K562 treated with DMSO at 1 percent for 24 hours (cell line): ENCODE results near the gene PXN. TPM values are rescaled to one million over a fixed set of nuclear protein-coding genes. Genes with fewer than 3 reads are reported as not detected.

ENCODE experiments used
- total RNA-seq: library from RNA; unstranded; fragments of 300-600 nt; gene quantifications from 2 replicates; pipeline ENCODE4 v1.2.3, GENCODE V29; 2022; ENCODE audit warnings: low read depth; ENCODE audit not compliant: insufficient read depth

Gene PXN
- 98.4 and 108 TPM in 2 replicates for total RNA-seq

GRCh38 chr12:120265473-120266179 is at the start of gene PXN:
TSS of gene PXN (minus strand) at chr12:120265730. CDS start at chr12:120265629, 101 bp downstream.

DNA sequence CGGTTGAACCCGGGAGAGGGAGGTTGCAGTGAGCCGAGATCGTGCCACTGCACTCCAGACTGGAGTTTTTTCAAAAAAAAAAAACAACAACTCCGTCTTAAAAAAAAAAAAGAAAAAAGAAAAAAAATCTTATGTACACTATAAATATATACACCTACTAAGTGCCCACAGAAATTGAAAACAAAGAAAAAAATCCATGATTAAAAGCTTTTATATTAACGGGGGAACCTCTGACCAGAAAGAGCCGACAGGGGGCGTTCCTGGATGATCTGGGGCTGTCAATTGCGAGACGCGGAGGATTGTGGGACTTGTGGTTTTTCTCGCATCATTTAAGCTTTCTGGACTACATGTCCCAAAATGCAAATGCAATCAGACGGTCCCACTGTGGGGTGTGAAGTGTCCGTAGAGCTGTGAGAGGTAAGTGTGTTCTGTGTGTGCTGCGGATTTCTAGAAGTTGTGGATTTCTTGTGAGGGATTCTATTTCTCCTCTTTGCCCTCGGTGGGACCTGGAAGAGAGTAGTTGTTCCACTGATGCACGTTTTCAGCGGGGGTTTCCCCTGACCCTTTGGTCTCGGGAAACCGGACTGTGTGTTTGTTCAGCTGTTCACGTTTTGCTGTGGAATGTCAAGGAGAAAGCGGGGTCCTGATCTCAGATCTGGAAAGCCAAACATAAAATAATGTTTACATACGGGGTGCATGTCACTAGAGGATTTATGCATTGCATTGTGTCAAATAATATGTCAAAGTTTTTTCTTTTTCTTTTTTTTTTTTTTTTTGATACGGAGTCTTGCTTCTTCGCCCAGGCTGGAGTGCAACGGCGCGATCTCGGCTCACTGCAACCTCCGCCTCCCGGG is 36.7 kb upstream of the PXN start, which contains the start of gene SIRT4:
SIRT4 (plus strand) TSS at position 360 of the 854 bp plus-strand sequence. CDS start 1,241 bp downstream, outside the sequence.

DNA sequence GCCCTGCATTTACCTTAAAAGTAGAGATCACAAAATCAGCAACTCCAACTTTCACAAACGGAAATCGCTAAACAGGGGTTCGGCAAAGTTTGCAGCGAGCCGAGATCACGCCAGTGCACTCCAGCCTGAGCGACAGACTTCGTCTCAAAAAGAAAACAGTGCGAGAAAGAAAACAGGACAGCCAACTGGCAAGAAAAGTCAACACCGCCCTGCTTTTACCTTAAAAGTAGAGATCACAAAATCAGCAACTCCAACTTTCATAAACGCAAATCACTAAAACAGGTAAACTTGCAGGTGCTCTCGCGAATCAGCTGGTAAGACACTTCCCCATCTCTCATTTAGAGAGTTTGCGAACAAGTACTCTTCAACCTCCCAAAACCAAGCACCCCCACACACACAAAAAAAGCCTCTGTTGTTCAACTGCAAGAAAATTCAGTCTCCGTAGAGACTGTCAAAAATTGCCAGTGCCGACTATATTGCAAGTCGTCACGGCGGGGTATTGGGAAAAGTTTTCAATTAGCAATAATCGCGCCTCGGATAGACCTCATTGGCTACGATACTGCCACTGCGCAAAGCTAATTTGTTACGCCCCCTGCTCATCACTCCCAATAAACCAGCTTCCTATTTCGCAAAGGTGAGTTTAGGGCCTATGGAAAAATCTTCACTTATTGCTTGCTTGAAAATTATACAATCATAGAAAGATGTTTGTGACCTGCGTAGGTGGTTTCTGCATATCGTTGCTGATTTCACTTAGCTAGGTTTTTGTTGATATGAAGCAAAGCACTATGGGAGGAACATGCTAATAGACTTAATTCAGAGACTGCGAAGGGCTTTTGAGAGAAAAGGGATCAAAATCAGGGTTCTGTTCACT is 27.4 kb upstream of the PXN start, which contains the start of gene RNU4-1:
RNU4-1 (minus strand) TSS at position 577 of the 871 bp plus-strand sequence.

DNA sequence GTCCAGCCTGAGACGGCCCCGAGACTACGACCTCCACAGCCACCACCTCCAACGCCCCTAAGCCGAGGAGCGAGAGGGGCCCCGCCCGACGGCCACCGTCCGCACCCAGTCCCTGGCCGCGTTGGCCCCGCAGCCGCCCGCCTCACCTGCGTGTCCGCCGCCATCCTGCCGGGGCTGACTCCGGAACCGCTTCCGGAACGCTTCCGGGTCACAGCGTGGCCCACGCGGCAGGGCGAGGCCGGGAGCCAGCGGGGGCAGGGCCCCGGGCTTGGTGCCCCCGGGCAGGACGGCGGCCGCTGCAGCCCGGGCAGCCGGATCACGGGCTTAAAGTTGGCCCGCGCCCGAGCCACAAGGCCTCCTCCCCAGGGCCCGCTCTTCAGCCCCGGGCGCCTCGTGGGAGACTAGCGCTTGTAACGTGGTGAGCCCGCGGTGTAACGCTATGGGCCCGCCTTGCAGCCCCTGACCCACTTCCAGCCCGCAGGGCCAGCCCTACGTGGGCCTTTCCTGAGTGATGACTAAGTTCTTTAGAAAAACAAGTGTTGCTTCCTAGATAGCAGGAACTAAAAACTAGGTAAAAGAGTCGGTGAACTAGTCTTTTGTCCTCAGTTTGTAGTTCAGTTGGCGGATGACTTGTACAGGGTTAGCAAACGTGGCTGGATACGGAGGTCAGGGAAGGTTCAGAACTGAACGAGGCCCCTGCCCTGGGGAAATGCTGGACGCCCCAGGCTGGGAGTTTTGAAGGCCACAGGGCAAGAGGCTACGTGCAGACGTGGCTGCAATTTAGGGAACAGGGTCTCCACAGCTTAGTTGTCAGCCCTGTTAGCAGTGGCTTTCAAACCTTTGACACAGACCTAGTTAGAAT is 70.8 kb downstream of the PXN start, which contains the start of gene GCN1:
GCN1 (minus strand) TSS at position 182 of the 862 bp plus-strand sequence; CDS start at position 164, 18 bp downstream.

Other genes with a start within 250 kb of the PXN start
- 66.9 and 68.5 TPM in 2 replicates for gene RAB35, start 149.0 kb downstream of the PXN start, total RNA-seq
- gene GCN1, start 71.0 kb downstream of the PXN start, total RNA-seq, result 66.3 and 72.0 TPM in 2 replicates
- gene RPLP0, start 64.6 kb downstream of the PXN start, total RNA-seq, result 8,094 and 8,248 TPM in 2 replicates
- not detected in 2 replicates for gene RNU4-2, start 26.2 kb upstream of the PXN start, total RNA-seq
- gene RNU4-1, start 27.5 kb upstream of the PXN start, total RNA-seq, result not detected in 2 replicates
- 8.3 and 8.9 TPM in 2 replicates for gene SIRT4, start 36.6 kb upstream of the PXN start, total RNA-seq
- not detected in 2 replicates for gene PLA2G1B, start 62.0 kb upstream of the PXN start, total RNA-seq
- not detected in 2 replicates for gene MSI1, start 103.4 kb upstream of the PXN start, total RNA-seq
- gene COX6A1, start 172.4 kb upstream of the PXN start, total RNA-seq, result 816 and 863 TPM in 2 replicates
- gene TRIAP1, start 180.7 kb upstream of the PXN start, total RNA-seq, result 23.4 and 27.7 TPM in 2 replicates
- gene GATC, start 180.7 kb upstream of the PXN start, total RNA-seq, result 14.8 and 16.9 TPM in 2 replicates
- 235 and 238 TPM in 2 replicates for gene SRSF9, start 204.0 kb upstream of the PXN start, total RNA-seq
- 501 and 505 TPM in 2 replicates for gene DYNLL1, start 230.4 kb upstream of the PXN start, total RNA-seq